Liver (tissue), 9 donors: ENCODE results near the gene CEP126. TPM values are rescaled to one million over a fixed set of nuclear protein-coding genes. Genes with fewer than 3 reads are reported as not detected.

Experiments used
- DNase-seq: peaks from one replicate; pipeline ENCODE4 v3.0.0-alpha.2; 2017; ENCODE audit warnings: low spot score
- H3K27ac ChIP-seq, 2 donors: one replicate each; pipeline ENCODE4 v1.7.0; 2013; ENCODE audit warnings: inconsistent platforms in 2 of 2, low read length in 2 of 2, control low read depth in 1 of 2, low read depth in 1 of 2, mild to moderate bottlenecking in 1 of 2
- H3K27me3 ChIP-seq, 4 donors: one replicate each; pipeline versions ENCODE4 v1.6.1 to v1.7.0; 2013; ENCODE audit warnings: low read length in 3 of 4, inconsistent platforms in 1 of 4, mild to moderate bottlenecking in 1 of 4, moderate library complexity in 1 of 4; ENCODE audit not compliant: control insufficient read depth in 4 of 4, insufficient read depth in 4 of 4
- H3K36me3 ChIP-seq, 4 donors: one replicate each; pipeline versions ENCODE4 v1.6.1 to v1.7.0; 2013; ENCODE audit warnings: low read length in 3 of 4, mild to moderate bottlenecking in 3 of 4, low read depth in 1 of 4, moderate library complexity in 1 of 4; ENCODE audit not compliant: control insufficient read depth in 4 of 4, insufficient read depth in 3 of 4
- H3K4me1 ChIP-seq, 4 donors: one replicate each; pipeline versions ENCODE4 v1.6.1 to v1.7.0; 2013; ENCODE audit warnings: low read length in 3 of 4, mild to moderate bottlenecking in 3 of 4, moderate library complexity in 1 of 4; ENCODE audit not compliant: control insufficient read depth in 4 of 4, insufficient read depth in 4 of 4
- H3K4me3 ChIP-seq, 3 donors: one replicate each; pipeline versions ENCODE4 v1.6.1 to v1.7.0; 2013; ENCODE audit warnings: low read length in 3 of 3, control low read depth in 1 of 3, low read depth in 1 of 3, mild to moderate bottlenecking in 1 of 3
- H3K9ac ChIP-seq, 2 donors: one replicate each; pipeline ENCODE4 v1.7.0; 2013; ENCODE audit warnings: low read length in 2 of 2, mild to moderate bottlenecking in 2 of 2, moderate library complexity in 2 of 2, control low read depth in 1 of 2, low read depth in 1 of 2
- H3K9me3 ChIP-seq, 4 donors: one replicate each; pipeline versions ENCODE4 v1.6.1 to v1.7.0; 2013; ENCODE audit warnings: low read length in 3 of 4; ENCODE audit not compliant: control insufficient read depth in 4 of 4
- FOXA1 ChIP-seq: IDR thresholded peaks from 2 replicates; pipeline ENCODE4 v1.6.1; 2016; ENCODE audit warnings: antibody characterized with exemption
- FOXA2 ChIP-seq: IDR thresholded peaks from 2 replicates; pipeline ENCODE4 v1.6.1; 2016; ENCODE audit warnings: antibody characterized with exemption
- GABPA ChIP-seq, 2 donors: IDR thresholded peaks in 1 of 2; conservative IDR thresholded peaks in 1 of 2; 2 replicates each; pipeline ENCODE4 v1.6.1; 2016; ENCODE audit warnings: antibody characterized with exemption in 2 of 2, mild to moderate bottlenecking in 1 of 2, moderate library complexity in 1 of 2
- HNF4A ChIP-seq, 2 donors: conservative IDR thresholded peaks; 2 replicates each; pipeline ENCODE4 v1.6.1; 2016; ENCODE audit warnings: antibody characterized with exemption in 2 of 2, mild to moderate bottlenecking in 2 of 2
- JUND ChIP-seq, 2 donors: IDR thresholded peaks; 2 replicates each; pipeline ENCODE4 v1.6.1; 2016; ENCODE audit warnings: antibody characterized with exemption in 2 of 2
- NR2F2 ChIP-seq: IDR thresholded peaks from 2 replicates; pipeline ENCODE4 v1.6.1; 2016; ENCODE audit warnings: antibody characterized with exemption
- RAD21 ChIP-seq, 2 donors: IDR thresholded peaks; 2 replicates each; pipeline ENCODE4 v1.6.1; 2016; ENCODE audit warnings: antibody characterized with exemption in 2 of 2, mild to moderate bottlenecking in 2 of 2
- RXRA ChIP-seq, 2 donors: IDR thresholded peaks; 2 replicates each; pipeline ENCODE4 v1.6.1; 2017 to 2018; ENCODE audit warnings: antibody characterized with exemption in 2 of 2, mild to moderate bottlenecking in 1 of 2
- TAF1 ChIP-seq: conservative IDR thresholded peaks from 2 replicates; pipeline ENCODE4 v1.6.1; 2016; ENCODE audit warnings: antibody characterized with exemption, mild to moderate bottlenecking
- WGBS: extraction: QIAGEN DNeasy Blood & Tissue Kit; methylation state at CpG from one replicate; pipeline ENCODE4 v1.1.7; 2013; 5-methylcytosine and 5-hydroxymethylcytosine counted together
- polyA plus RNA-seq, 2 donors: library from polyadenylated mRNA; stranded (reverse) in 1 of 2; unstranded in 1 of 2; fragments of 200-250 nt in 1 of 2; fragments of >200 nt in 1 of 2; fragmentation: Nextera tagmentation in 1 of 2; extraction: Ambion mirVana in 1 of 2; gene quantifications; one replicate each; pipeline versions ENCODE4 v1.2.1 to v1.2.3, GENCODE V29; 2013 to 2015
- total RNA-seq, 2 donors: library from RNA; depleted of rRNA; stranded (reverse); fragments of >200 nt; gene quantifications; one replicate each; pipeline ENCODE4 v1.2.3, GENCODE V29; 2014
- TF ChIP-seq, protein P1 (sequence below): IDR thresholded peaks from 2 replicates; pipeline ENCODE4 v1.6.1; 2016; ENCODE audit warnings: antibody characterized with exemption, mild to moderate bottlenecking
- TF ChIP-seq, protein P2 (sequence below): fragments of 150-350 bp; IDR thresholded peaks from 2 replicates; pipeline ENCODE4 v1.5.1; 2017; ENCODE audit warnings: improper control_type of control experiment, low read depth, low read length; ENCODE audit not compliant: missing input control
- TF ChIP-seq, protein P3 (sequence below): IDR thresholded peaks from 2 replicates; pipeline ENCODE4 v1.6.1; 2016; ENCODE audit warnings: antibody characterized with exemption
- TF ChIP-seq, protein P4 (sequence below): IDR thresholded peaks from 2 replicates; pipeline ENCODE4 v1.6.1; 2016; ENCODE audit warnings: antibody characterized with exemption
- TF ChIP-seq, protein P5 (sequence below): IDR thresholded peaks from 2 replicates; pipeline ENCODE4 v1.6.1; 2016; ENCODE audit warnings: antibody characterized with exemption
- donor health status: healthy.
- donor health status: healthy.
- donor health status: healthy.
- donor health status: healthy.
- donor health status: healthy.

Gene CEP126
- total and polyA plus RNA-seq, 4 donors = 0.02 to 0.75 (median 0.16) TPM

DNA sequence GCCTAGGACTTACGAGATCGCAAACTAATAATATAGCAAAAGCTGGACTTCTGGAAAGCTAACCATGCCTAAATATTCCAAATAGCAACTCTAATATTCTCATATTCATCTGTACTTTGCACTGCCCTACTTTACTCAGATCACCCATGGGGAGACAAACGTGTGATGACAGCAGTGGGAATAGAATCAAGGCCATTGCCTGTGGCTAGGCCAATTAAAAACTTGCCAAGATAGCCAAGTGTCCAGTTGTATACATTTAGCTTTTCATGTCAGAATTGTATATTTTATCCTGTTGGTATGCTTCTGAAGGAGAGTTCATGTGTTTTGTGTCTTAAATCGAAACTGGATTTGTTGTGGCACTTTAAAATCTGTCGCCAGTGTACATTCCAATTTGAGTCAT, 1.2 kb upstream of the CEP126 start:
- peaks cover 0 to 15% (median 10%) of the 10 kb centered on the region in 4 donors for H3K4me1 ChIP-seq
- TF ChIP-seq NR2F2 (no peak), JUND (IDR thresholded peaks at IDR 0.05) (no peak), HNF4A (conservative IDR thresholded peaks at IDR 0.05) (no peak), TAF1 (no peak), FOXA1 (no peak), GABPA (IDR thresholded peaks at IDR 0.05 in 1 of 2, conservative IDR thresholded peaks at IDR 0.05 in 1 of 2) (no peak), FOXA2 (no peak), RXRA (IDR thresholded peaks at IDR 0.05) (no peak), RAD21 (IDR thresholded peaks at IDR 0.05) (no peak)
- TF ChIP-seq, protein P1, sequence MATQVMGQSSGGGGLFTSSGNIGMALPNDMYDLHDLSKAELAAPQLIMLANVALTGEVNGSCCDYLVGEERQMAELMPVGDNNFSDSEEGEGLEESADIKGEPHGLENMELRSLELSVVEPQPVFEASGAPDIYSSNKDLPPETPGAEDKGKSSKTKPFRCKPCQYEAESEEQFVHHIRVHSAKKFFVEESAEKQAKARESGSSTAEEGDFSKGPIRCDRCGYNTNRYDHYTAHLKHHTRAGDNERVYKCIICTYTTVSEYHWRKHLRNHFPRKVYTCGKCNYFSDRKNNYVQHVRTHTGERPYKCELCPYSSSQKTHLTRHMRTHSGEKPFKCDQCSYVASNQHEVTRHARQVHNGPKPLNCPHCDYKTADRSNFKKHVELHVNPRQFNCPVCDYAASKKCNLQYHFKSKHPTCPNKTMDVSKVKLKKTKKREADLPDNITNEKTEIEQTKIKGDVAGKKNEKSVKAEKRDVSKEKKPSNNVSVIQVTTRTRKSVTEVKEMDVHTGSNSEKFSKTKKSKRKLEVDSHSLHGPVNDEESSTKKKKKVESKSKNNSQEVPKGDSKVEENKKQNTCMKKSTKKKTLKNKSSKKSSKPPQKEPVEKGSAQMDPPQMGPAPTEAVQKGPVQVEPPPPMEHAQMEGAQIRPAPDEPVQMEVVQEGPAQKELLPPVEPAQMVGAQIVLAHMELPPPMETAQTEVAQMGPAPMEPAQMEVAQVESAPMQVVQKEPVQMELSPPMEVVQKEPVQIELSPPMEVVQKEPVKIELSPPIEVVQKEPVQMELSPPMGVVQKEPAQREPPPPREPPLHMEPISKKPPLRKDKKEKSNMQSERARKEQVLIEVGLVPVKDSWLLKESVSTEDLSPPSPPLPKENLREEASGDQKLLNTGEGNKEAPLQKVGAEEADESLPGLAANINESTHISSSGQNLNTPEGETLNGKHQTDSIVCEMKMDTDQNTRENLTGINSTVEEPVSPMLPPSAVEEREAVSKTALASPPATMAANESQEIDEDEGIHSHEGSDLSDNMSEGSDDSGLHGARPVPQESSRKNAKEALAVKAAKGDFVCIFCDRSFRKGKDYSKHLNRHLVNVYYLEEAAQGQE = no peak
- TF ChIP-seq, protein P2, sequence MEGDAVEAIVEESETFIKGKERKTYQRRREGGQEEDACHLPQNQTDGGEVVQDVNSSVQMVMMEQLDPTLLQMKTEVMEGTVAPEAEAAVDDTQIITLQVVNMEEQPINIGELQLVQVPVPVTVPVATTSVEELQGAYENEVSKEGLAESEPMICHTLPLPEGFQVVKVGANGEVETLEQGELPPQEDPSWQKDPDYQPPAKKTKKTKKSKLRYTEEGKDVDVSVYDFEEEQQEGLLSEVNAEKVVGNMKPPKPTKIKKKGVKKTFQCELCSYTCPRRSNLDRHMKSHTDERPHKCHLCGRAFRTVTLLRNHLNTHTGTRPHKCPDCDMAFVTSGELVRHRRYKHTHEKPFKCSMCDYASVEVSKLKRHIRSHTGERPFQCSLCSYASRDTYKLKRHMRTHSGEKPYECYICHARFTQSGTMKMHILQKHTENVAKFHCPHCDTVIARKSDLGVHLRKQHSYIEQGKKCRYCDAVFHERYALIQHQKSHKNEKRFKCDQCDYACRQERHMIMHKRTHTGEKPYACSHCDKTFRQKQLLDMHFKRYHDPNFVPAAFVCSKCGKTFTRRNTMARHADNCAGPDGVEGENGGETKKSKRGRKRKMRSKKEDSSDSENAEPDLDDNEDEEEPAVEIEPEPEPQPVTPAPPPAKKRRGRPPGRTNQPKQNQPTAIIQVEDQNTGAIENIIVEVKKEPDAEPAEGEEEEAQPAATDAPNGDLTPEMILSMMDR = no peak
- TF ChIP-seq, protein P3, sequence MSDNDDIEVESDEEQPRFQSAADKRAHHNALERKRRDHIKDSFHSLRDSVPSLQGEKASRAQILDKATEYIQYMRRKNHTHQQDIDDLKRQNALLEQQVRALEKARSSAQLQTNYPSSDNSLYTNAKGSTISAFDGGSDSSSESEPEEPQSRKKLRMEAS = no peak
- no peaks in the 10 kb centered on the region for H3K27me3 ChIP-seq
- no peak overlapping the region for H3K27ac ChIP-seq
- WGBS = 82% methylated on average over 5 of the region's 5 CpGs
- H3K9me3 ChIP-seq = no peaks in the 10 kb centered on the region
- DNase-seq = no peak
- no peaks in the 10 kb centered on the region for H3K36me3 ChIP-seq
- H3K9ac ChIP-seq = no peak overlapping the region
- H3K4me3 ChIP-seq = no peak overlapping the region

DNA sequence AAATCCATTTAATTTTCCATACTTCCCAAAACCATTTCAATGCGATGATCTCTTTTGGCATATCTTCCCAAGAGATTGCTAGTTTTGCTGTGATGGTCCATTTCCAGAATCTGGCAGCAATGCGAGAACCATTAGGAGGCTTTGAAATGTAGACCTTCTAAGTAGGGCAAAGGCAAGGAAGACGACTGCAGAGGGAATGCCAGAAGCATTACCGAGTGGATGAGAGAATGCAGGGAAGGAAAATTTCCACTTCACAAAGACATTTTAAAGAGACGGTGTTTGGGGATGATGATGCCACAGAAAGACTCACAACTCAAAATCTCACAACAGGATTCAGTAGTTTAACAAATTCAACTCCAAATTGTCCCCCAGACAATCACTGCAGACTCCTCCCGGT, 471 bp upstream of the CEP126 start:
- Histone ChIP-seq H3K27me3 (no peaks in the 10 kb centered on the region), H3K9me3 (no peaks in the 10 kb centered on the region), H3K36me3 (no peaks in the 10 kb centered on the region), H3K9ac (no peak overlapping the region), H3K4me3 (peak overlapping the region; percentile 65 to 76 (median 71)), H3K4me1 (peaks cover 0 to 15% (median 10%) of the 10 kb centered on the region in 4 donors), H3K27ac (no peak overlapping the region)
- TF ChIP-seq FOXA1 (no peak), TAF1 (no peak), RAD21 (IDR thresholded peaks at IDR 0.05) (no peak), HNF4A (conservative IDR thresholded peaks at IDR 0.05) (no peak), NR2F2 (no peak), JUND (IDR thresholded peaks at IDR 0.05) (no peak)
- TF ChIP-seq, protein P4, sequence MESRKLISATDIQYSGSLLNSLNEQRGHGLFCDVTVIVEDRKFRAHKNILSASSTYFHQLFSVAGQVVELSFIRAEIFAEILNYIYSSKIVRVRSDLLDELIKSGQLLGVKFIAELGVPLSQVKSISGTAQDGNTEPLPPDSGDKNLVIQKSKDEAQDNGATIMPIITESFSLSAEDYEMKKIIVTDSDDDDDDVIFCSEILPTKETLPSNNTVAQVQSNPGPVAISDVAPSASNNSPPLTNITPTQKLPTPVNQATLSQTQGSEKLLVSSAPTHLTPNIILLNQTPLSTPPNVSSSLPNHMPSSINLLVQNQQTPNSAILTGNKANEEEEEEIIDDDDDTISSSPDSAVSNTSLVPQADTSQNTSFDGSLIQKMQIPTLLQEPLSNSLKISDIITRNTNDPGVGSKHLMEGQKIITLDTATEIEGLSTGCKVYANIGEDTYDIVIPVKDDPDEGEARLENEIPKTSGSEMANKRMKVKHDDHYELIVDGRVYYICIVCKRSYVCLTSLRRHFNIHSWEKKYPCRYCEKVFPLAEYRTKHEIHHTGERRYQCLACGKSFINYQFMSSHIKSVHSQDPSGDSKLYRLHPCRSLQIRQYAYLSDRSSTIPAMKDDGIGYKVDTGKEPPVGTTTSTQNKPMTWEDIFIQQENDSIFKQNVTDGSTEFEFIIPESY = no peak
- TF ChIP-seq, protein P5, sequence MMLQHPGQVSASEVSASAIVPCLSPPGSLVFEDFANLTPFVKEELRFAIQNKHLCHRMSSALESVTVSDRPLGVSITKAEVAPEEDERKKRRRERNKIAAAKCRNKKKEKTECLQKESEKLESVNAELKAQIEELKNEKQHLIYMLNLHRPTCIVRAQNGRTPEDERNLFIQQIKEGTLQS = no peak
- TF ChIP-seq, protein P2 = no peak
- WGBS = 18% methylated on average over 6 of the region's 6 CpGs
- no peak for DNase-seq
